SKM-1 treated with dmso at 0.1 percent for 144 hours (cell line): ENCODE measurements around the gene NSG1.

ENCODE experiments used
- DNase-seq: peaks from one replicate; lab custom pipeline; 2025; ENCODE audit not compliant: unreplicated experiment; lab: John Stamatoyannopoulos, UW

Gene NSG1

GRCh38 chr4:4395849-4396627 is 9.1 kb downstream of the NSG1 start:
- DNase-seq = no peak

GRCh38 chr4:4396628-4397440 is 9.9 kb downstream of the NSG1 start:
- DNase-seq = no peak

GRCh38 chr4:4397441-4397819 is 10.5 kb downstream of the NSG1 start:
- DNase-seq = no peak

GRCh38 chr4:4398430-4398829 is 11.5 kb downstream of the NSG1 start:
- no peak for DNase-seq

GRCh38 chr4:4401036-4401435 is 14.1 kb downstream of the NSG1 start:
- no peak for DNase-seq

- no peak for DNase-seq
These were observed 16.1 kb downstream of the NSG1 start for GRCh38 chr4:4402966-4403365.

- DNase-seq = no peak
These were observed 18.6 kb downstream of the NSG1 start for GRCh38 chr4:4405358-4405962.

GRCh38 chr4:4406455-4407298 is 19.8 kb downstream of the NSG1 start:
- no peak for DNase-seq

GRCh38 chr4:4407299-4408131 is 20.6 kb downstream of the NSG1 start:
- no peak for DNase-seq

- no peak for DNase-seq
These were observed 21.2 kb downstream of the NSG1 start for GRCh38 chr4:4408132-4408523.

- no peak for DNase-seq
These were observed 21.9 kb downstream of the NSG1 start for GRCh38 chr4:4408576-4409335.

GRCh38 chr4:4409416-4410115 is 22.7 kb downstream of the NSG1 start:
- no peak for DNase-seq

GRCh38 chr4:4410271-4410670 is 23.4 kb downstream of the NSG1 start:
- no peak for DNase-seq

GRCh38 chr4:4411906-4412305 is 25.0 kb downstream of the NSG1 start:
- DNase-seq = no peak

GRCh38 chr4:4412641-4413372 is 25.9 kb downstream of the NSG1 start:
- DNase-seq = no peak

GRCh38 chr4:4413373-4413725 is 26.4 kb downstream of the NSG1 start:
- no peak for DNase-seq

GRCh38 chr4:4413806-4414205 is 26.9 kb downstream of the NSG1 start:
- no peak for DNase-seq

GRCh38 chr4:4415107-4415805 is 28.4 kb downstream of the NSG1 start:
- no peak for DNase-seq
